Measurements from ENCODE around the gene C8G.

The C8G gene

DNA sequence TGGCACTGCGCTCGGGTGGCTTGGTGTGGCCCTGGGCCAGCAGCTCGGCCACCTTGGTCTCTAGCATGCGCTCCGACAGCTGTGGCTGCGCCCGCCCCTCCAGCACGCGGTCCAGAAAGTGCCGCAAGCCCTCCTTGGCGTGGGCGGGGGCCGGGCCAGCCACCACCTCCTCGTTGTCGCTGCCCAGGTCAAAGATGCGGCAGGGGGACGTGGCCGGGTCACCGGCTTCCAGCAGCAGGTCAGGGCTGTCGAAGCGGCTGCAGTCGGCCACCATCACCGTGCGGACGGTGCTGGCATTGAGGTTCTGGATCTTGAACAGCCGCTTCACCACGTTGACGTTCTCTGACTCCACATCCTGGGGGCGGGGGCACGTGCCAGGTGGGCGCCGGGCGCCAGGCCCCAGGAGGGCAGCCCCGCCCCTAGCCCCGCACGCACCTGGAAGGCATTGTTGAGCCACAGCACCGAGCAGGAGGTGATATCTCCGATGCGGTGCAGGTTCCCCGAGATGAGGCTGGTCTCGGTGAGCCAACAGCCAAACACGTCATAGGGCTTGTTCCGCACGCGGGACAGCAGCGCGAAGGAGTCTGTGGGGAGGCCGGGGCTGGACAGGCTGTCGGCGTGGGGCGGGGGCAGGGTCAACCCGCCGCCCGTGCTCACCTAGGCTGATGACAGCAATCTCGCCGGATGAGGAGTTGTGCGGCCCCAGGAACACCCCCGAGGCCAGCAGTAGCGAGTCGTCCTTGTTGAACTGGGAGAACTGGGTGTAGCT, 2.7 kb upstream of the C8G start:
- TF ChIP-seq, protein P1, sequence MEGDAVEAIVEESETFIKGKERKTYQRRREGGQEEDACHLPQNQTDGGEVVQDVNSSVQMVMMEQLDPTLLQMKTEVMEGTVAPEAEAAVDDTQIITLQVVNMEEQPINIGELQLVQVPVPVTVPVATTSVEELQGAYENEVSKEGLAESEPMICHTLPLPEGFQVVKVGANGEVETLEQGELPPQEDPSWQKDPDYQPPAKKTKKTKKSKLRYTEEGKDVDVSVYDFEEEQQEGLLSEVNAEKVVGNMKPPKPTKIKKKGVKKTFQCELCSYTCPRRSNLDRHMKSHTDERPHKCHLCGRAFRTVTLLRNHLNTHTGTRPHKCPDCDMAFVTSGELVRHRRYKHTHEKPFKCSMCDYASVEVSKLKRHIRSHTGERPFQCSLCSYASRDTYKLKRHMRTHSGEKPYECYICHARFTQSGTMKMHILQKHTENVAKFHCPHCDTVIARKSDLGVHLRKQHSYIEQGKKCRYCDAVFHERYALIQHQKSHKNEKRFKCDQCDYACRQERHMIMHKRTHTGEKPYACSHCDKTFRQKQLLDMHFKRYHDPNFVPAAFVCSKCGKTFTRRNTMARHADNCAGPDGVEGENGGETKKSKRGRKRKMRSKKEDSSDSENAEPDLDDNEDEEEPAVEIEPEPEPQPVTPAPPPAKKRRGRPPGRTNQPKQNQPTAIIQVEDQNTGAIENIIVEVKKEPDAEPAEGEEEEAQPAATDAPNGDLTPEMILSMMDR (IDR thresholded peaks at IDR 0.05; ENCODE audit: borderline replicate concordance, insufficient read depth, low read depth, low read length) = no peak
- no peak overlapping the region for H3K4me3 ChIP-seq (ENCODE audit: low read depth, low read length)

GRCh38 chr9:136942881-136943230, 2.2 kb upstream of the C8G start:
- H3K4me3 ChIP-seq (ENCODE audit: low read depth, low read length) = no peak overlapping the region
- TF ChIP-seq, protein P1 (IDR thresholded peaks at IDR 0.05; ENCODE audit: borderline replicate concordance, insufficient read depth, low read depth, low read length) = no peak

- peak overlapping the region; percentile 94 for H3K4me3 ChIP-seq (ENCODE audit: low read depth, low read length)
- TF ChIP-seq, protein P1 (IDR thresholded peaks at IDR 0.05; ENCODE audit: borderline replicate concordance, insufficient read depth, low read depth, low read length) = no peak
Observed at GRCh38 chr9:136943291-136944211, 1.5 kb upstream of the C8G start.

DNA sequence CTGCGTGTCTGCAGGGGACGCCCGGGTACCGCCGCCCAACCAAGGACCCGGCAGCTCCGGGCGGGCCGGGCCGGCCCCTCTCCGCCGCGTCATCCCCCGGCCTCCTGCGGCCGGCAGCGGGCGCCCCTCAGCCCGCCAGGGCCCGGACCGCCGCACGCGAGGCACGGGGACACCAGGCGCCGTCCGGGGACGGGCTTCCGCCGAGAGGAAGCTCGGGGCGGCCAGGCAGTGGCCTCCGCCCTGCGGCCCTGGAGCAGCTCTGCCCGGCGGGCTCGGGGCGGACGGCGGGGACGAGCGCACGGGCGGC, 878 bp upstream of the C8G start:
- TF ChIP-seq, protein P1 (IDR thresholded peaks at IDR 0.05; ENCODE audit: borderline replicate concordance, insufficient read depth, low read depth, low read length) = peak; percentile 23; the same call in 1 of the 2 replicates

GRCh38 chr9:136945333-136946227, 537 bp downstream of the C8G start:
- TF ChIP-seq, protein P1 (IDR thresholded peaks at IDR 0.05; ENCODE audit: borderline replicate concordance, insufficient read depth, low read depth, low read length) = no peak

More for the DNA sequence above, 878 bp upstream of the C8G start:
- peak overlapping the region; percentile 94 for H3K4me3 ChIP-seq (ENCODE audit: low read depth, low read length)

GRCh38 chr9:136946228-136947027, 1.4 kb downstream of the C8G start:
- H3K4me3 ChIP-seq (ENCODE audit: low read depth, low read length) = no peak overlapping the region
- TF ChIP-seq, protein P1 (IDR thresholded peaks at IDR 0.05; ENCODE audit: borderline replicate concordance, insufficient read depth, low read depth, low read length) = no peak

More at GRCh38 chr9:136945333-136946227, 537 bp downstream of the C8G start:
- H3K4me3 ChIP-seq (ENCODE audit: low read depth, low read length) = no peak overlapping the region
